Measurements from ENCODE around the gene TGM3. TPM values are rescaled to one million over a fixed set of nuclear protein-coding genes. Genes with fewer than 3 reads are reported as not detected.

TGM3 gene
- total RNA-seq, 1 experiment from 2014 or later = not detected

GRCh38 chr20:2350606-2351005, 54.8 kb downstream of the TGM3 start (continued):
- TF ChIP-seq POLR2AphosphoS5 (IDR thresholded peaks at IDR 0.05; ENCODE audit: low read depth, low read length) = no peak
- TF ChIP-seq ELF1 (IDR thresholded peaks at IDR 0.05; ENCODE audit: borderline replicate concordance, low read depth) = no peak

GRCh38 chr20:2353231-2353630, 57.4 kb downstream of the TGM3 start:
- TF ChIP-seq CEBPB (IDR thresholded peaks at IDR 0.05; ENCODE audit: low read depth) (no peak), REST (IDR thresholded peaks at IDR 0.05; ENCODE audit: low read depth) (no peak), POLR2AphosphoS5 (IDR thresholded peaks at IDR 0.05; ENCODE audit: low read depth, low read length) (no peak), ZFX (IDR thresholded peaks at IDR 0.05) (no peak), FOSL1 (IDR thresholded peaks at IDR 0.05; ENCODE audit: low read depth) (no peak), EZH2phosphoT487 (IDR thresholded peaks at IDR 0.05; ENCODE audit: borderline replicate concordance) (no peak), ZBTB33 (IDR thresholded peaks at IDR 0.05; ENCODE audit: extremely low read depth, insufficient replicate concordance, low read length) (no peak), JUND (IDR thresholded peaks at IDR 0.05) (no peak), RAD21 (IDR thresholded peaks at IDR 0.05; ENCODE audit: low read depth) (no peak), ZNF274 (IDR thresholded peaks at IDR 0.05; ENCODE audit: low read depth, low read length) (no peak), EZH2 (IDR thresholded peaks at IDR 0.05) (no peak), ATF3 (IDR thresholded peaks at IDR 0.05) (no peak), EGR1 (IDR thresholded peaks at IDR 0.05; ENCODE audit: low read depth) (no peak), TCF7L2 (IDR thresholded peaks at IDR 0.05; ENCODE audit: borderline replicate concordance, extremely low read depth, insufficient read depth, insufficient read length) (no peak), MAX (IDR thresholded peaks at IDR 0.05) (no peak), CTCF (IDR thresholded peaks at IDR 0.05 in 2 of 3, conservative IDR thresholded peaks at IDR 0.05 in 1 of 3; ENCODE audit: borderline replicate concordance in 1 of 3, insufficient read depth in 1 of 3, low read depth in 2 of 3, low read length in 2 of 3) (no peak), POLR2A (IDR thresholded peaks at IDR 0.05; ENCODE audit: borderline replicate concordance, extremely low read depth, insufficient read depth, insufficient read length) (no peak), YY1 (IDR thresholded peaks at IDR 0.05; ENCODE audit: extremely low read depth, insufficient replicate concordance, low read depth, low read length) (no peak)
- Histone ChIP-seq H3K4me1 (ENCODE audit: control insufficient read depth in 1 of 2, insufficient read depth in 2 of 2, low read length in 2 of 2) (peaks cover 6 to 16% of the 10 kb centered on the region in 2 experiments; a peak in 3 of 4 replicates), H3K27ac (ENCODE audit: low read depth, low read length) (no peak overlapping the region), H2AFZ (ENCODE audit: low read depth, low read length, poor library complexity, severe bottlenecking) (no peak overlapping the region), H3K27me3 (ENCODE audit: insufficient read depth, low read length) (no peaks in the 10 kb centered on the region), H3K9ac (ENCODE audit: low read length) (no peak overlapping the region), H3K4me3 (replicated peaks in 1 of 2; ENCODE audit: low read depth in 1 of 2, low read length in 2 of 2) (no peak overlapping the region), H3K36me3 (ENCODE audit: control insufficient read depth in 1 of 2, insufficient read depth in 2 of 2, low read length in 2 of 2) (no peaks in the 10 kb centered on the region), H4K20me1 (ENCODE audit: insufficient read depth) (no peaks in the 10 kb centered on the region), H3K9me3 (ENCODE audit: control insufficient read depth in 1 of 2, insufficient read depth in 1 of 2, low read depth in 1 of 2, low read length in 2 of 2) (no peaks in the 10 kb centered on the region), H3K79me2 (ENCODE audit: insufficient read depth, low read length) (no peaks in the 10 kb centered on the region), H3K9me2 (ENCODE audit: insufficient read depth) (no peaks in the 10 kb centered on the region), H3K4me2 (ENCODE audit: low read length) (no peak overlapping the region)
- intact Hi-C loops (cut with micrococcal nuclease) = no loop called here
- ChIA-PET RAD21 (ENCODE audit: low non-redundant PET in 1 of 2, low total read pairs in 2 of 2, uncharacterized antibody in 2 of 2, unreplicated experiment in 2 of 2) (no interaction called here), POLR2A (no interaction called here), CTCF (interaction anchor here (1.0 kb wide), 1 partner anchor 13 kb away, joined by 3 read pairs; no protein-coding TSS in a partner anchor)
- no peak for ATAC-seq
- no TSS peak for BruUV-seq (replicated peaks)
- no peak for DNase-seq (ENCODE audit: low read depth, low spot score)

Data from HCT116 (cell line).